Esophagus (tissue), 2 donors: ENCODE results near the gene ASCC3. TPM values are rescaled to one million over a fixed set of nuclear protein-coding genes. Genes with fewer than 3 reads are reported as not detected.

ENCODE experiments used
- H3K27ac ChIP-seq, 2 donors: one replicate each; pipeline ENCODE4 v1.5.1; 2013; ENCODE audit warnings: low read depth in 2 of 2, mild to moderate bottlenecking in 2 of 2, inconsistent platforms in 1 of 2, low read length in 1 of 2, moderate library complexity in 1 of 2
- H3K27me3 ChIP-seq, 2 donors: one replicate each; pipeline ENCODE4 v1.6.1; 2013; ENCODE audit warnings: low read length in 2 of 2, control low read depth in 1 of 2, mild to moderate bottlenecking in 1 of 2; ENCODE audit not compliant: insufficient read depth in 2 of 2, control insufficient read depth in 1 of 2
- H3K36me3 ChIP-seq, 2 donors: one replicate each; pipeline ENCODE4 v1.6.1; 2013; ENCODE audit warnings: low read length in 1 of 2; ENCODE audit not compliant: control insufficient read depth in 2 of 2, insufficient read depth in 2 of 2
- H3K4me1 ChIP-seq, 2 donors: one replicate each; pipeline ENCODE4 v1.6.1; 2013; ENCODE audit warnings: low read length in 1 of 2; ENCODE audit not compliant: control insufficient read depth in 2 of 2, insufficient read depth in 2 of 2
- H3K4me3 ChIP-seq, 2 donors: one replicate each; pipeline ENCODE4 v1.5.1; 2013; ENCODE audit warnings: low read length in 2 of 2, mild to moderate bottlenecking in 2 of 2, low read depth in 1 of 2, moderate library complexity in 1 of 2
- H3K9me3 ChIP-seq, 2 donors: one replicate each; pipeline ENCODE4 v1.6.1; 2013; ENCODE audit warnings: mild to moderate bottlenecking in 2 of 2, low read depth in 1 of 2, low read length in 1 of 2, moderate library complexity in 1 of 2; ENCODE audit not compliant: control insufficient read depth in 2 of 2, insufficient read depth in 1 of 2
- WGBS, 2 donors: extraction: QIAGEN DNeasy Blood & Tissue Kit; methylation state at CpG; one replicate each; pipeline ENCODE4 v1.1.7; 2013; 5-methylcytosine and 5-hydroxymethylcytosine counted together
- polyA plus RNA-seq, 2 donors: library from polyadenylated mRNA; stranded (reverse); fragments of 200-250 nt; gene quantifications; one replicate each; pipeline ENCODE4 v1.2.3, GENCODE V29; 2013
- donor health status: healthy with polysubstance abuse.
- donor health status: Bipolar disorder and iron deficiency.

Gene ASCC3
- polyA plus RNA-seq, 2 donors, result 7.4 to 15.0 TPM

DNA sequence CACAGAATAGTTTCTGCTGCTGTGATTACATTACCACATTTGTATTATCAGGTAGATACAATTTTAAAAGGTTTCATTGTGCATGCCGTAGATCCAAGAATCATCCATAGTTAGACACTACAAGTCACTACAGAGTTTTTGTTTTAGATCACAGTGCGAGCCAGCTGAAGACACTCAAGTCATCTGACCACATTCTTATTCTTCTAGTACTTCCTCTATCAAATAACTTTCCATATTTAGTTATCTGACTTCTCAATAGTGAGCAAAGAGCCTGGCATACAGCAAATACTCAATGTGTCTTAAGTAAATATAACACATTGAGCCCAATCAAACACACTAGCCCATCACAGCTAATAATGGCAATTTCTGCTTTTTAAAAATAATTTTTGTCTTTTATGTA lies 195.4 kb downstream of the ASCC3 start:
- H3K36me3 ChIP-seq, result no peaks in the 10 kb centered on the region
- H3K4me3 ChIP-seq, result no peak overlapping the region
- no peaks in the 10 kb centered on the region for H3K27me3 ChIP-seq
- no peaks in the 10 kb centered on the region for H3K4me1 ChIP-seq
- H3K27ac ChIP-seq, result no peak overlapping the region
- WGBS, 2 donors, result 94 to 95% methylated on average over 2 of the region's 2 CpGs
- no peaks in the 10 kb centered on the region for H3K9me3 ChIP-seq

DNA sequence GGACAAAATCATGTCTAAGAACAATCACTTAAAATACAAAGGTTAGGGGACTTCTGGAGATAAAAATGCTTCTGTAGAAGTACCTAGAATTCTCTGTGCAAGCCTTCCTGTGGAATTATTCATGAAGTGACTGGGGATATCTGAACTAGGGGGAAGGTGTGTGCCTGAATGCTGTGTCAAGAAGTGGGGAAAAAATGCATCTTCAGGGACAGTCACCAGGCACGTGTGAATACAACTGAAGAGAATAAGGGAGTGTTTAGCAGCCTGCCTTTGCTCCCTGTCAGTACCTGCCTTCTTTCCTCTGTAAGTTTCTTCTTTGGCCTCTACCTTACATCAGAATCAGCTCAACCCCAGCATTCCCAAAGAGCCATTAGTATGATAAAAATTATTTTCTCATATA lies 201.0 kb downstream of the ASCC3 start:
- Histone ChIP-seq H3K27ac (no peak overlapping the region), H3K9me3 (no peaks in the 10 kb centered on the region), H3K4me3 (no peak overlapping the region), H3K27me3 (no peaks in the 10 kb centered on the region), H3K36me3 (no peaks in the 10 kb centered on the region), H3K4me1 (no peaks in the 10 kb centered on the region)
- WGBS, 2 donors, result 73 to 84% methylated on average over 1 of the region's 1 CpG

- WGBS, 2 donors, result 75 to 82% methylated on average over 1 of the region's 1 CpG
- Histone ChIP-seq H3K4me3 (no peak overlapping the region), H3K27ac (no peak overlapping the region), H3K36me3 (no peaks in the 10 kb centered on the region), H3K4me1 (no peaks in the 10 kb centered on the region), H3K27me3 (no peaks in the 10 kb centered on the region), H3K9me3 (no peaks in the 10 kb centered on the region)
Observed at GRCh38 chr6:100678027-100678426, 203.1 kb downstream of the ASCC3 start.

GRCh38 chr6:100677240-100677639 lies 203.9 kb downstream of the ASCC3 start:
- Histone ChIP-seq H3K27me3 (no peaks in the 10 kb centered on the region), H3K36me3 (no peaks in the 10 kb centered on the region), H3K4me3 (no peak overlapping the region), H3K9me3 (no peaks in the 10 kb centered on the region), H3K4me1 (no peaks in the 10 kb centered on the region), H3K27ac (no peak overlapping the region)
- 93 to 94% methylated on average over 1 of the region's 1 CpG for WGBS, 2 donors

DNA sequence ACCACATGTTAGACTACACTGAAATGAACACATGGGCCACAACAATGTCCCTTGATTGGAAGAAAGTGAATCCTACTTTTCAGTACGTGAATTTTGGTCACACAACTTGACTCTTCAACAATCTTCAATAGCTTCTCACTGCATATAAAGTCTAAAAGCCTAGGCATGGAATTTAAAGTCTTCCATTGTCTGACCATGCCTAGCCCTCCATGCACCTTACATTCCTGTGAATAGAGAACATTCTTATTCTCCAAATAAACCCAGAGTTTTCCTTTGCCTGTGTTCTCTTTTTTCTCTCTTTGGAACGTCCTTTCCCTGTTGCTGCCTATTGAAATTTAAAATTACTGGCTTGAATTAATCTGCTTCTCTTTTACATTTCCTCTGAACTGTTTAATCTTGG lies 207.5 kb downstream of the ASCC3 start:
- Histone ChIP-seq H3K36me3 (no peaks in the 10 kb centered on the region), H3K4me1 (no peaks in the 10 kb centered on the region), H3K4me3 (no peak overlapping the region), H3K9me3 (no peaks in the 10 kb centered on the region), H3K27me3 (no peaks in the 10 kb centered on the region), H3K27ac (no peak overlapping the region)
- WGBS, 2 donors, result 94 to 98% methylated on average over 2 of the region's 2 CpGs

DNA sequence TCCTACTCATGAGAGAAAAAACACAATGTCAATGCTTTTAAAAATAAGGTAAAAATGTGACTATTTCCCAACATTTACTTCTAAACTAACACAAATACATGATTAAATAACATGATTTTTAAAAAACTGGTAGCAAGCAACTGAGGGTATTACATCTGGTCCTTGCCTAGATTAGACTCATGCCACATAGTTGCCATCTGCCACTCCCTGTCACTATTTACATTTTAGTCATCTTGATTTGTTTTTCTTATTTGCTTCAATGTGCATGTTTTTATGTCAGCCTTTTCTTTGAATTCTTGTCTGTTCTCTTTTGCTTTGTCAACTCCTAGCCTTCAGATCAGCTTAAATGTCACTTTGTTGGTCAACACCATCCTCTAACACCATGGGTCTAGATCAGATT lies 209.4 kb downstream of the ASCC3 start:
- no peaks in the 10 kb centered on the region for H3K27me3 ChIP-seq
- H3K4me3 ChIP-seq, result no peak overlapping the region
- H3K27ac ChIP-seq, result no peak overlapping the region
- H3K4me1 ChIP-seq, result no peaks in the 10 kb centered on the region
- no peaks in the 10 kb centered on the region for H3K36me3 ChIP-seq
- no peaks in the 10 kb centered on the region for H3K9me3 ChIP-seq

GRCh38 chr6:100670056-100670455 lies 211.1 kb downstream of the ASCC3 start:
- Histone ChIP-seq H3K9me3 (no peaks in the 10 kb centered on the region), H3K36me3 (no peaks in the 10 kb centered on the region), H3K4me3 (no peak overlapping the region), H3K27ac (no peak overlapping the region), H3K4me1 (no peaks in the 10 kb centered on the region), H3K27me3 (no peaks in the 10 kb centered on the region)
- WGBS, 2 donors, result 97% methylated on average over 2 of the region's 2 CpGs

GRCh38 chr6:100665041-100665380 lies 216.1 kb downstream of the ASCC3 start:
- no peak overlapping the region for H3K4me3 ChIP-seq
- WGBS, 2 donors, result 25 to 48% methylated on average over 1 of the region's 1 CpG
- no peaks in the 10 kb centered on the region for H3K9me3 ChIP-seq
- no peaks in the 10 kb centered on the region for H3K27me3 ChIP-seq
- no peaks in the 10 kb centered on the region for H3K36me3 ChIP-seq
- no peak overlapping the region for H3K27ac ChIP-seq
- H3K4me1 ChIP-seq, result no peaks in the 10 kb centered on the region

GRCh38 chr6:100664274-100665040 lies 216.7 kb downstream of the ASCC3 start:
- Histone ChIP-seq H3K4me3 (no peak overlapping the region), H3K27me3 (no peaks in the 10 kb centered on the region), H3K4me1 (no peaks in the 10 kb centered on the region), H3K27ac (no peak overlapping the region), H3K9me3 (no peaks in the 10 kb centered on the region), H3K36me3 (no peaks in the 10 kb centered on the region)

DNA sequence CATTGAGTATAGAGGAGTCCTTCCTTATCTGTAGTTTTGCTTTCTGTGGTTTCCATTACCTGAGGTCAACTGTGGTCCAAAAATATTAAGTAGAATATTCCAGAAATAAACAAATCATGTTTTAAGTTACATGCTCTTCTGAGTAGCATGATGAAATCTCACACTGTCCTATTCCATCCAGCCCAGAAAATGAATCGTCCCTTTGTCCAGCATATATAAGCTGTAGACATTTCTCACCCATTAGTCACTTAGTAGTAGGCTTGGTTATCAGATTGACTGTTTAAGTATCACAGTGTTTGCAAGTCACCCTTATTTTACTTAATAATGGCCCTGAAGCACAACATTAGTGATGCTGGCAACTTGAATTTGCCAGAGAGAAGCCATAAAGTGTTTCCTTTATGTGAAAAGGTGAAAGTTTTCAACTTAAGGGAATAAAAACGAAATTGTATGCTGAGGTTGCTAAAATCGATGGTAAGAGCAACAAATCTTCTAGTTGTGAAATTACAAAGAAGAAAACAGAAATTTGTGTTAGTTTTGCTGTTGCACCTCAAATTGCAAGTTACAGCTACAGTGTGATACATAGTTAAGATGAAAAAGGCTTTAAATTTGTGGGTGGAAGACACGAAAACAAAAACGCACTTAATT lies 217.8 kb downstream of the ASCC3 start:
- Histone ChIP-seq H3K9me3 (no peaks in the 10 kb centered on the region), H3K27me3 (no peaks in the 10 kb centered on the region), H3K4me1 (no peaks in the 10 kb centered on the region), H3K27ac (no peak overlapping the region), H3K36me3 (no peaks in the 10 kb centered on the region), H3K4me3 (no peak overlapping the region)
- WGBS, 2 donors, result 86 to 89% methylated on average over 5 of the region's 5 CpGs
